ENCODE data around the gene TNRC6B.

The TNRC6B gene, protein sequence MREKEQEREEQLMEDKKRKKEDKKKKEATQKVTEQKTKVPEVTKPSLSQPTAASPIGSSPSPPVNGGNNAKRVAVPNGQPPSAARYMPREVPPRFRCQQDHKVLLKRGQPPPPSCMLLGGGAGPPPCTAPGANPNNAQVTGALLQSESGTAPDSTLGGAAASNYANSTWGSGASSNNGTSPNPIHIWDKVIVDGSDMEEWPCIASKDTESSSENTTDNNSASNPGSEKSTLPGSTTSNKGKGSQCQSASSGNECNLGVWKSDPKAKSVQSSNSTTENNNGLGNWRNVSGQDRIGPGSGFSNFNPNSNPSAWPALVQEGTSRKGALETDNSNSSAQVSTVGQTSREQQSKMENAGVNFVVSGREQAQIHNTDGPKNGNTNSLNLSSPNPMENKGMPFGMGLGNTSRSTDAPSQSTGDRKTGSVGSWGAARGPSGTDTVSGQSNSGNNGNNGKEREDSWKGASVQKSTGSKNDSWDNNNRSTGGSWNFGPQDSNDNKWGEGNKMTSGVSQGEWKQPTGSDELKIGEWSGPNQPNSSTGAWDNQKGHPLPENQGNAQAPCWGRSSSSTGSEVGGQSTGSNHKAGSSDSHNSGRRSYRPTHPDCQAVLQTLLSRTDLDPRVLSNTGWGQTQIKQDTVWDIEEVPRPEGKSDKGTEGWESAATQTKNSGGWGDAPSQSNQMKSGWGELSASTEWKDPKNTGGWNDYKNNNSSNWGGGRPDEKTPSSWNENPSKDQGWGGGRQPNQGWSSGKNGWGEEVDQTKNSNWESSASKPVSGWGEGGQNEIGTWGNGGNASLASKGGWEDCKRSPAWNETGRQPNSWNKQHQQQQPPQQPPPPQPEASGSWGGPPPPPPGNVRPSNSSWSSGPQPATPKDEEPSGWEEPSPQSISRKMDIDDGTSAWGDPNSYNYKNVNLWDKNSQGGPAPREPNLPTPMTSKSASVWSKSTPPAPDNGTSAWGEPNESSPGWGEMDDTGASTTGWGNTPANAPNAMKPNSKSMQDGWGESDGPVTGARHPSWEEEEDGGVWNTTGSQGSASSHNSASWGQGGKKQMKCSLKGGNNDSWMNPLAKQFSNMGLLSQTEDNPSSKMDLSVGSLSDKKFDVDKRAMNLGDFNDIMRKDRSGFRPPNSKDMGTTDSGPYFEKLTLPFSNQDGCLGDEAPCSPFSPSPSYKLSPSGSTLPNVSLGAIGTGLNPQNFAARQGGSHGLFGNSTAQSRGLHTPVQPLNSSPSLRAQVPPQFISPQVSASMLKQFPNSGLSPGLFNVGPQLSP (N-terminal part only)

DNA sequence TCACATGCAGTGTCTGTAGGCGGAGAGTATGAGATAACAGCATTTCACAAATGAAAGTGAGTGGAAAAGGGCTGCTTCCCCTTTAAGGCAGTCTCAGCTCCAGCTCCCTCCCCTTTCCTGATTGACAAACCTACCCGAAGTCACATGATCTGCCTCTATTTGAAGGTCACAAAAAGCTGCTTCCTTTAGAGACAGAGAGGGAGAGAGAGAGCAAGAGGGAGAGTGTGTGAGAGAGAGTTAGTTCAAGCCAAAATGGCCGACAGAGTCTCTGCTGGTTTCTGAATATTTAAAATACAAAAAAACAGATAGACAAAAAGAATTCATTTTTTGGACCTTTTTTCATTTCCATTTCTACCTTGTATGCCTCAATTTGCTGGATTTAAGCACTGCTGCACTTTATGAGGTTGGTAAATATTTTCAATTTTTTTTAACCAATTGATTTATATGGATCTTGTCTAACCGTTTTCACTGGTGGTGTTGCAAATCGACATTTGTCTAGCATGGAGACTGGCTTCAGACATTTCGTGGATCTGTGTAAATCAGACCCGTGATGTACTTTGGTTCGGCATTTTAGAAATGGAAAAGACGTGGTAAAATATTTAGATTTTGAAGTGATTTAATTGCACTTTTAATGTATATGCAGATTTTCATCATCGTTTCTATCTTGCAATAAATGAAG is at the start of gene TNRC6B:
Gene TNRC6B, plus strand, starts transcription at position 188 of the 679 bp plus-strand sequence. Its CDS starts 211 bp downstream, at position 399.
- TF ChIP-seq CTCF (IDR thresholded peaks at IDR 0.05; ENCODE audit: control insufficient read depth, extremely low read depth, insufficient read depth), result no peak
- peak; percentile 97 for DNase-seq (ENCODE audit: low read depth)
- peak within 1 kb of the TSS; percentile 73 for H3K4me3 ChIP-seq (ENCODE audit: low read depth, low read length)

- no peak for TF ChIP-seq CTCF (IDR thresholded peaks at IDR 0.05; ENCODE audit: control insufficient read depth, extremely low read depth, insufficient read depth)
- no peak for DNase-seq (ENCODE audit: low read depth)
- no peak overlapping the region for H3K4me3 ChIP-seq (ENCODE audit: low read depth, low read length)
Observed at GRCh38 chr22:40128989-40129388, 48.7 kb upstream of the TNRC6B start.

DNA sequence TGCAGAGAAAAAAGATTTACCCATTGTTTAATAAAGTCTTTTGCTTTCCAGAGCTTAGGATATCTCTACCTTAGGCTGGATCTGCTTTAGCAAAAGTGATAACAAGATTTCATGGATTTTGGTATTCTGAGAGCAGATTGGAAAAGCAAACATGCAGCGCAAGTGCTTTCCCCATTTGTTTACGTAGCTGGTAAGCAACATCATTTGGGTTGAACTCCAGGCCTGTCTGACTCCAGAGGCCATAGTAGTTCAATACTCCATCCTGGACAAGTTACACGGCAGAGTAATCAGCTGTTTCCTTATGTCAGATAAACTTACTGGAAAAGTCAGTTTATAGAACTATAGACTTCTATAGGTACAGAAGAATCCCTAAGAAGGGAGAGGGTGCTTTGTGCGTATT is 40.6 kb upstream of the TNRC6B start:
- no peak for DNase-seq (ENCODE audit: low read depth)
- TF ChIP-seq CTCF (IDR thresholded peaks at IDR 0.05; ENCODE audit: control insufficient read depth, extremely low read depth, insufficient read depth), result no peak
- no peak overlapping the region for H3K4me3 ChIP-seq (ENCODE audit: low read depth, low read length)

GRCh38 chr22:40138866-40139265 is 38.9 kb upstream of the TNRC6B start:
- TF ChIP-seq CTCF (IDR thresholded peaks at IDR 0.05; ENCODE audit: control insufficient read depth, extremely low read depth, insufficient read depth), result no peak
- DNase-seq (ENCODE audit: low read depth), result no peak
- no peak overlapping the region for H3K4me3 ChIP-seq (ENCODE audit: low read depth, low read length)

GRCh38 chr22:40147388-40148176 is 30.1 kb upstream of the TNRC6B start:
- TF ChIP-seq CTCF (IDR thresholded peaks at IDR 0.05; ENCODE audit: control insufficient read depth, extremely low read depth, insufficient read depth), result no peak
- no peak for DNase-seq (ENCODE audit: low read depth)
- no peak overlapping the region for H3K4me3 ChIP-seq (ENCODE audit: low read depth, low read length)
